Peyer's patch (tissue), 4 donors: ENCODE results near the gene TPM1.

Source experiments
- CTCF ChIP-seq, 6 experiments: fragments of 450-650 bp in 4 of 6; fragments of 200-600 bp in 2 of 6; sonication (generic) in 1 of 6; IDR thresholded peaks; one replicate each; pipeline ENCODE4 v1.5.1; 2017 to 2019; ENCODE audit warnings: antibody characterized with exemption in 6 of 6, mild to moderate bottlenecking in 3 of 6, moderate library complexity in 1 of 6
- POLR2A ChIP-seq, 2 donors: fragments of 450-650 bp; IDR thresholded peaks; one replicate each; pipeline ENCODE4 v1.5.1; 2017; ENCODE audit warnings: antibody characterized with exemption in 2 of 2, mild to moderate bottlenecking in 2 of 2, moderate library complexity in 2 of 2

DNA sequence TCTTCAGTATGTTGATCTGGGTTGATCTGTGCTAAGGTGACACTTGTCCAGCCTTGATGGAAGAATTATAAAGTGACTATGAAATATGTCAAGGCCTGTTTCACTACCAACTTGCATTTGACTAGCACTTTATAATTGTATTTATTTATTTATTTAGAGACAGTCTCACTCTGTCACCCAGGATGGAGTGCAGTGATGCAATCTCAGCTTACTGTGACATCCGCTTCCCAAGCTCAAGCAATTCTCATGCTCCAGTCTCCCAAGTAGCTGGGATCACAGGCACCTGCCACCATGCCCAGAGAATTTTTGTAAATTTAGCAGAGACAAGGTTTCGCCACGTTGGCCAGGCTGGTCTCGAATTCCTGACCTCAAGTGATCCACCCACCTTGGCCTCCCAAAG is 53.6 kb downstream of the TPM1 start:
- no peak for TF ChIP-seq CTCF (IDR thresholded peaks at IDR 0.05)
- TF ChIP-seq POLR2A (IDR thresholded peaks at IDR 0.05): no peak
